ENCODE results near the gene HYAL3. TPM values are rescaled to one million over a fixed set of nuclear protein-coding genes. Genes with fewer than 3 reads are reported as not detected.
A peak's percentile ranks its signal among the peaks of the same experiment; 100 is the strongest.

Gene HYAL3
- total and polyA plus RNA-seq, 2 of the 13 experiments (the other 11 are each of a cell fraction or from before 2014, with no cell fraction given): 5.5 to 10.4 TPM

DNA sequence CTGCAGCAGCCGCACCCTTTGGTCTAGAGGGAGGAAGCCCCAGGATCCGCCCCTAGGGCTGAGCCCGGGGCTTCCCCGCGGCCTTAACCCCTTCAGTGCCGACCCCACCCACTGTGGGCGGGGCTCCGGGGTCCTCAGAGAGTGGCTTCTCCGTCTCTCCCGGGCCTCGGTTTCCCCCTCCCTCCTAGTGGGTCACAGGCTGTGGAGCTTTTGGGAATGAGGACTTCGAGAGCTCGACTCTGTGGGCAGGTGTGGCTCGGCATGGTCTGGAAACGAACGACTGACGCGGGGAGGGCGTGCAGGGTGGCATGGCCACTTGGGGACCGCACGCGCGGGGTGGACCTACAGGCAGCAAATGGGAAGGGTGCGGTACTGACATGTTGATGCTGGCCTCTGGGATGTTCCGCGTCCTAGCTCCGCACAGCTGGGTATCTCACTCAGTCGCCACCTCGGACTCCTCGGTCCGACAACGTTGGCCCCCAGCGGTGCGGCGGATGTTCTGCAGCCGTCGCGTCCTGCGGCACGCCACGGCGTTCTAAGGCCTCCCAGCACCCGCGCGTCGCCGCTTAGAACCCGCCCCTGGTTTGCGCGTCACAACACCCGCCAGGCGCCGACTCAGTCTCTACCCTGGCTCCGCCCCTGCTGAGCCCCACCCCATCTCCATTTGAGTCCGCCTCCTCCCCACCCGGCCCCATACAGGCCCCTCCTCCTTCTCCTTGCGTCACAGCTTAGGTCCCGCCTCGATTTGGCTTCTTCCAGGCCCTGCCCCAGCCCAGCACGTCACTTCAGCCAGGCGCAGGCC, at the start of gene HYAL3, which contains the start of gene NAA80 (continued):
- TF ChIP-seq TRIM24 (CRISPR knock-in tag; IDR thresholded peaks at IDR 0.05) (no peak), SPEN (CRISPR knock-in tag; IDR thresholded peaks at IDR 0.05; ENCODE audit: low read depth) (no peak; the same call in none of the 2 replicates), YEATS2 (CRISPR knock-in tag; IDR thresholded peaks at IDR 0.05; ENCODE audit: borderline replicate concordance) (peak; percentile 44; the same call in 1 of the 2 replicates), ZNF317 (CRISPR knock-in tag; IDR thresholded peaks at IDR 0.05) (no peak), ARNT (IDR thresholded peaks at IDR 0.05) (no peak), ZFP37 (CRISPR knock-in tag; IDR thresholded peaks at IDR 0.05; ENCODE audit: borderline replicate concordance) (peak; percentile 23; the same call in 1 of the 2 replicates), RBFOX2 (IDR thresholded peaks at IDR 0.05; ENCODE audit: low read depth, low read length) (peak; percentile 94), SMARCC2 (IDR thresholded peaks at IDR 0.05) (no peak), PTBP1 (IDR thresholded peaks at IDR 0.05; ENCODE audit: low read depth, low read length, poor library complexity, severe bottlenecking) (peak; percentile 74), MTA3 (CRISPR knock-in tag; IDR thresholded peaks at IDR 0.05) (no peak), ZNF564 (CRISPR knock-in tag; IDR thresholded peaks at IDR 0.05) (no peak), MZF1 (CRISPR knock-in tag; IDR thresholded peaks at IDR 0.05; ENCODE audit: borderline replicate concordance) (peak; percentile 21; the same call in 1 of the 2 replicates), BRD4 (CRISPR knock-in tag; IDR thresholded peaks at IDR 0.05) (peak; percentile 54; the same call in 1 of the 2 replicates), CBX5 (CRISPR knock-in tag; IDR thresholded peaks at IDR 0.05; ENCODE audit: borderline replicate concordance) (peak; percentile 49; the same call in 1 of the 2 replicates), TSC22D2 (CRISPR knock-in tag; IDR thresholded peaks at IDR 0.05; ENCODE audit: borderline replicate concordance) (no peak), MBNL3 (CRISPR knock-in tag; conservative IDR thresholded peaks at IDR 0.05) (no peak), SOX13 (IDR thresholded peaks at IDR 0.05) (no peak), SOX13 (CRISPR knock-in tag; conservative IDR thresholded peaks at IDR 0.05 in 1 of 2, IDR thresholded peaks at IDR 0.05 in 1 of 2) (no peak), ZSCAN20 (CRISPR knock-in tag; IDR thresholded peaks at IDR 0.05; ENCODE audit: borderline replicate concordance) (no peak), ZNF136 (CRISPR knock-in tag; IDR thresholded peaks at IDR 0.05; ENCODE audit: low read depth) (no peak), ZNF768 (CRISPR knock-in tag; IDR thresholded peaks at IDR 0.05) (no peak; the same call in none of the 2 replicates), ZNF292 (CRISPR knock-in tag; IDR thresholded peaks at IDR 0.05; ENCODE audit: borderline replicate concordance, low read depth) (no peak), PCBP2 (optimal IDR thresholded peaks at IDR 0.05; ENCODE audit: low read depth, low read length, poor library complexity, severe bottlenecking) (no peak), ZNF646 (CRISPR knock-in tag; IDR thresholded peaks at IDR 0.05) (no peak)
- TF ChIP-seq, protein P1, sequence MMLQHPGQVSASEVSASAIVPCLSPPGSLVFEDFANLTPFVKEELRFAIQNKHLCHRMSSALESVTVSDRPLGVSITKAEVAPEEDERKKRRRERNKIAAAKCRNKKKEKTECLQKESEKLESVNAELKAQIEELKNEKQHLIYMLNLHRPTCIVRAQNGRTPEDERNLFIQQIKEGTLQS (CRISPR knock-in tag; IDR thresholded peaks at IDR 0.05): no peak
